ENCODE data around the gene PSMD13. TPM values are rescaled to one million over a fixed set of nuclear protein-coding genes. Genes with fewer than 3 reads are reported as not detected.

PSMD13 gene
- total and polyA plus RNA-seq, 2 experiments from 2014 or later: 98.4 to 175 TPM

DNA sequence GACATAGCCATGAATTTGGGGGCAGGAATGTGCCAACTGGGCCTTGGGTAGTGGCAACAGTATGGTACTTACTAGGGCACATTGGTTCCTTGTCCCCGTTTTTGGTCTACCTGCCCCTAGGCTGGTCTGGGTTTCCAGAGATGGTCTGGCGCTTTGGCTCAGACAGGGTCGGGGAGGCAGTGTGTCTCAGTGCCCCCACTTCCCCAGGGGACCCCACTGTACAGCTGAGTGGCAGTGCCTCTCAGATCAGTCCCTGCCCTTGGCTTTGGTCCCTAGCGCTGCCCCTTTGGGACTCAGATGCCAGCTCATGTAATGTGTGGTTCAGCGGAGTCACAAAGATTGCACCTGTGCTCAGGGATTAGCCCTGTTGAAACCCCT is 26.0 kb upstream of the PSMD13 start:
- Histone ChIP-seq H3K4me3 (no peak overlapping the region), H3K27me3 (no peaks in the 10 kb centered on the region), H3K9me3 (ENCODE audit: low read depth) (no peaks in the 10 kb centered on the region), H3K4me1 (ENCODE audit: low read depth) (no peaks in the 10 kb centered on the region), H3K36me3 (peaks cover 50% of the 10 kb centered on the region), H3K27ac (no peak overlapping the region)
- DNase-seq (ENCODE audit: low read depth in 1 of 2, low spot score in 1 of 2): no peak
- no peak for TF ChIP-seq CTCF (IDR thresholded peaks at IDR 0.05; ENCODE audit: low read depth, low read length)

- H3K27me3 ChIP-seq: no peaks in the 10 kb centered on the region
- H3K27ac ChIP-seq: no peak overlapping the region
- no peak overlapping the region for H3K4me3 ChIP-seq
- no peak for TF ChIP-seq CTCF (IDR thresholded peaks at IDR 0.05; ENCODE audit: low read depth, low read length)
- H3K9me3 ChIP-seq (ENCODE audit: low read depth): no peaks in the 10 kb centered on the region
- H3K4me1 ChIP-seq (ENCODE audit: low read depth): no peaks in the 10 kb centered on the region
- peaks cover 54% of the 10 kb centered on the region for H3K36me3 ChIP-seq
- no peak for DNase-seq (ENCODE audit: low read depth in 1 of 2, low spot score in 1 of 2)
Observed at GRCh38 chr11:211295-211694, 25.5 kb upstream of the PSMD13 start.

GRCh38 chr11:211741-212140 is 25.0 kb upstream of the PSMD13 start:
- Histone ChIP-seq H3K9me3 (ENCODE audit: low read depth) (no peaks in the 10 kb centered on the region), H3K27me3 (no peaks in the 10 kb centered on the region), H3K36me3 (peaks cover 55% of the 10 kb centered on the region), H3K4me3 (no peak overlapping the region), H3K4me1 (ENCODE audit: low read depth) (no peaks in the 10 kb centered on the region), H3K27ac (no peak overlapping the region)
- no peak for TF ChIP-seq CTCF (IDR thresholded peaks at IDR 0.05; ENCODE audit: low read depth, low read length)
- DNase-seq (ENCODE audit: low read depth in 1 of 2, low spot score in 1 of 2): no peak

DNA sequence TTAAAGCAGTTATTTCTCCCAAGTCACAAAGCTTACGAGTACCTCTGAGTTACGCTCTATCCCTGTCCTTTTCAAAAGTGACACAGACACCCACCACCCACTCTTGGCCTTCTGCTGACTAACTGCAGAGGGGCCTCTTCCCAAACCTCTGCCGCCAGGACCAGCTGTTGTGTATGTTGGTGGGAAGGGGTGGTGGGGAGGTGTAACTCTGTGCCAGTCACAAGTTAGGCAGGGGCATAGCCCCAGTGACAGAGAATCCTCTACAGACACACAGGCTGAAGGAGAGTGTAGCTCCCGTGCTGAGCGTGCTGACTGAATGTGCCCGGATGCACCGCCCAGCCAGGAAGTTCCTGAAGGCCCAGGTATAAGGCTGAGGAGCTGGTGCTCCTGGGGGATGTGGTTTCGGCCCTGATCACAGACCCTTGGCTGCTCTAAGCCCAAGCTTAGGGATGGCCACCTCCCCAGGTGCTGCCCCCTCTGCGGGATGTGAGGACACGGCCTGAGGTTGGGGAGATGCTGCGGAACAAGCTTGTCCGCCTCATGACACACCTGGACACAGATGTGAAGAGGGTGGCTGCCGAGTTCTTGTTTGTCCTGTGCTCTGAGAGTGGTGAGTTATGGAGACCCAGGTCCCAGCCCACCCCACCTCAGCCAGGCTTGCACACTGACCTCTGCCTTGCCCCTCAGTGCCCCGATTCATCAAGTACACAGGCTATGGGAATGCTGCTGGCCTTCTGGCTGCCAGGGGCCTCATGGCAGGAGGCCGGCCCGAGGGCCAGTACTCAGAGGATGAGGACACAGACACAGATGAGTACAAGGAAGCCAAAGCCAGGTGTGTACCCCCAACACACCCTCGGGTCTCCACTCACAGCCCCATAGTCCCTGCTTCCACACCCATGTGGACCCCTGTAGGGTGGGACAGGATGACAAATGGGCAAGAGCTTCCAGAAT is 24.4 kb upstream of the PSMD13 start:
- no peak overlapping the region for H3K4me3 ChIP-seq
- no peaks in the 10 kb centered on the region for H3K9me3 ChIP-seq (ENCODE audit: low read depth)
- H3K4me1 ChIP-seq (ENCODE audit: low read depth): no peaks in the 10 kb centered on the region
- H3K36me3 ChIP-seq: peaks cover 55% of the 10 kb centered on the region
- no peaks in the 10 kb centered on the region for H3K27me3 ChIP-seq
- no peak overlapping the region for H3K27ac ChIP-seq
- no peak for TF ChIP-seq CTCF (IDR thresholded peaks at IDR 0.05; ENCODE audit: low read depth, low read length)
- DNase-seq (ENCODE audit: low read depth in 1 of 2, low spot score in 1 of 2): no peak

DNA sequence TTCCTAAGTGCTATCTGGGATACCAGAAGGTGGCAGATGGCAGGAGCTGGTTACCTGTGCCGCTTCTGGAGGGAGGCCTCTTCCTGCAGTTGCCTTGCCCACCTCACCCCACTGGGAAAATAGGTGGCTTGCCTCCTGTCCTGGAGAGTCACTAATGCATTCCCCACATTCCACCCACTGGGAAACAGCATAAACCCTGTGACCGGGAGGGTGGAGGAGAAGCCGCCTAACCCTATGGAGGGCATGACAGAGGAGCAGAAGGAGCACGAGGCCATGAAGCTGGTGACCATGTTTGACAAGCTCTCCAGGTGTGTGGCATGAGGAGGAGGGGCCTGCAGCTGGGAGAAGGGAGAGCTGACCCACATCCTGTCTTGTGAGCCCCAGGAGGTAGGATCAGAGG is 23.7 kb upstream of the PSMD13 start:
- Histone ChIP-seq H3K4me3 (no peak overlapping the region), H3K36me3 (peaks cover 55% of the 10 kb centered on the region), H3K27me3 (no peaks in the 10 kb centered on the region), H3K4me1 (ENCODE audit: low read depth) (no peaks in the 10 kb centered on the region), H3K27ac (no peak overlapping the region), H3K9me3 (ENCODE audit: low read depth) (no peaks in the 10 kb centered on the region)
- no peak for DNase-seq (ENCODE audit: low read depth in 1 of 2, low spot score in 1 of 2)
- TF ChIP-seq CTCF (IDR thresholded peaks at IDR 0.05; ENCODE audit: low read depth, low read length): no peak

Data from cardiac muscle cell (in vitro differentiated cells and primary cell).